ENCODE data around the gene SLC2A4RG. TPM values are rescaled to one million over a fixed set of nuclear protein-coding genes. Genes with fewer than 3 reads are reported as not detected.
A peak's percentile ranks its signal among the peaks of the same experiment; 100 is the strongest.
"Not testable (repeated sequence)": the region's sequence is repeated elsewhere in the genome, so short reads cannot be mapped to it uniquely, and the experiment has no call there.

Gene SLC2A4RG
- total and polyA plus RNA-seq, 4 donors: 5.5 to 79.1 (median 53.1) TPM

DNA sequence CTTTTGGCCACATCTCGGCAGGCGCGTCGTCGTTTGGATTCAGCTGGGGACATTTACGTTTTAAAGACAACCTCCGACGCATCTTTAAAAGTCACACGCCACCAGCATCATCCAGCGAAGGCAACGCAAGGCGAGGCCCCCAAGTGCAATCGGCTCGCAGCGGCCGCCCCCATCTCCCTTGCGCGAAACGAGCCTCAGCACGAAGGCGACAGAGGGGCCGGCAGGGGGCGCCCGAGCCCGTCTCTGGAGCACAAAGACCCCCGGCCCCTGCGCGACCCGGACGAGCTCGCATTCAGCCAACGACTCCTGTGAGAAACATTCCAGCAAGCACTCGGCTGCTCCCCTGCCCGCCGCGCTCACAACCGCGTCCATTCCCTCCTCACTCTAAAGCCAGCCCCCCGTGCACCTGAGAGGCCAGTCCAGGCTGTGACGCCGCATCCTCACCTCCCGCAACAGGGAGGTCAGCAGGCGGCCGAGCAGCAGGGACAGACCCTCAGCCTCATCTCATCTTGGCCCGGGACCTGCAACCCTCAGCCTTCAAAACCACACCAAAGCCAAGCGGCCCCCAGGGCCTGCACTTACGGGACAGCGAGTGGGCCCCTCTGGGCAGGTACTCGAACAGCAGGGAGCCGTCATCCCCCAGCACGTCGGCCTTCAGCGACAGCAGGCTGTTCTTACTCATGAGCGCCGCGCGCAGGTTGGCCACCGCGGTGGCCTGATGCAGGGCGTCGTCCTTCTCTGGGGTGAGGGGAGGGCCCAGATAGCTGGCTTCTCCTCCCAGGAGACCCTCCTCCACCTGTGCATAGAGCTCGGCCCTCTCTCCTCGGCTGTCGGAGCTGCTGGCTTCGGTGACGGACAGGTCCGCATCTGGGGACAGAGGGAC is 35.8 kb downstream of the SLC2A4RG start:
- Histone ChIP-seq H3K4me3 (ENCODE audit: low read depth, low read length) (peak overlapping the region; percentile 17), H3K9me3 (ENCODE audit: control insufficient read depth, insufficient read depth, low read length) (no peaks in the 10 kb centered on the region), H3K4me1 (ENCODE audit: control insufficient read depth, insufficient read depth, low read length) (peaks cover 20% of the 10 kb centered on the region), H3K36me3 (ENCODE audit: control insufficient read depth, insufficient read depth, low read length) (peaks cover 24% of the 10 kb centered on the region), H3K27ac (ENCODE audit: low read depth, low read length) (no peak overlapping the region), H3K27me3 (ENCODE audit: control insufficient read depth, insufficient read depth, low read length) (no peaks in the 10 kb centered on the region)
- 11% methylated on average over 59 of the region's 67 CpGs for WGBS (ENCODE audit: insufficient coverage)
- DNase-seq (ENCODE audit: low read depth in 4 of 6, low spot score in 6 of 6): peak in 5 of 6 donors; percentile 71 to 95 (median 77)

DNA sequence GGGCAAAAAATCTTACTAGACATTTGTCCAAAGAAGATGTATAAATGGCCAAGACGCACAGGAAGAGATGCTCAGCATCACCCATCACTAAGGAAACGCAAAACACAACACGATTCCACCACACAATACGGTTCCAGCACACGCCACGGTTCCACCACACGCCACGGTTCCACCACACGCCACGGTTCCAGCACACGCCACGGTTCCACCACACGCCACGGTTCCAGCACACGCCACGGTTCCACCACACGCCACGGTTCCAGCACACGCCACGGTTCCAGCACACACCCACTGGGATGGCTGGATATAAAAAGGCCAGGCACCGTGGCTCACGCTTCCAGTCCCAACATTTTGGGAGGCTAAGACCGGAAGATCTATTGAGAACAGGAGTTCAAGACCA is 37.3 kb downstream of the SLC2A4RG start:
- DNase-seq (ENCODE audit: low read depth in 4 of 6, low spot score in 6 of 6); H3K27ac ChIP-seq (ENCODE audit: low read depth, low read length); H3K9me3 ChIP-seq (ENCODE audit: control insufficient read depth, insufficient read depth, low read length); H3K27me3 ChIP-seq (ENCODE audit: control insufficient read depth, insufficient read depth, low read length); H3K4me3 ChIP-seq (ENCODE audit: low read depth, low read length): not testable (repeated sequence)
- peaks cover 13% of the 10 kb centered on the region for H3K36me3 ChIP-seq (ENCODE audit: control insufficient read depth, insufficient read depth, low read length)
- peaks cover 20% of the 10 kb centered on the region for H3K4me1 ChIP-seq (ENCODE audit: control insufficient read depth, insufficient read depth, low read length)
- 96% methylated on average over 16 of the region's 23 CpGs for WGBS (ENCODE audit: insufficient coverage)

DNA sequence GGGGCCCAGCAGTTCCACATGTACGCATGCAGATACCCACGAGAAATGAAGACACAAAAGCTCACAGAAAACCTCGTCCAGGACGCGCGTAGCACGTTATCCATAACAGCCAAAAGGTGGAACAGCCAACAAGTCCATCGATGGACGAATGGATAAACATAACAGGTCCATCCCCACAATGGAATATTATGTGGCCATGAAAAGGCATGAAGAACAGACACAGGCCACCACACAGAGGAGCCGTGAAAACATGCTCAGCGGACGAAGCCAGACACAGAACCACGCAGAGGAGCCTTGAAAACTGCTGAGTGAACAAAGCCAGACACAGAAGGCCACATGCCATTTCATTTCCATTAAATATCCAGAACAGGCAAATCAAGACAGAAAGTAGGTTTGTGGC is 38.0 kb downstream of the SLC2A4RG start:
- Histone ChIP-seq H3K9me3 (ENCODE audit: control insufficient read depth, insufficient read depth, low read length) (no peaks in the 10 kb centered on the region), H3K4me1 (ENCODE audit: control insufficient read depth, insufficient read depth, low read length) (peaks cover 20% of the 10 kb centered on the region), H3K4me3 (ENCODE audit: low read depth, low read length) (no peak overlapping the region), H3K27ac (ENCODE audit: low read depth, low read length) (no peak overlapping the region), H3K36me3 (ENCODE audit: control insufficient read depth, insufficient read depth, low read length) (peaks cover 16% of the 10 kb centered on the region), H3K27me3 (ENCODE audit: control insufficient read depth, insufficient read depth, low read length) (no peaks in the 10 kb centered on the region)
- 95% methylated on average over 3 of the region's 13 CpGs for WGBS (ENCODE audit: insufficient coverage)
- DNase-seq (ENCODE audit: low read depth in 4 of 6, low spot score in 6 of 6): no peak

DNA sequence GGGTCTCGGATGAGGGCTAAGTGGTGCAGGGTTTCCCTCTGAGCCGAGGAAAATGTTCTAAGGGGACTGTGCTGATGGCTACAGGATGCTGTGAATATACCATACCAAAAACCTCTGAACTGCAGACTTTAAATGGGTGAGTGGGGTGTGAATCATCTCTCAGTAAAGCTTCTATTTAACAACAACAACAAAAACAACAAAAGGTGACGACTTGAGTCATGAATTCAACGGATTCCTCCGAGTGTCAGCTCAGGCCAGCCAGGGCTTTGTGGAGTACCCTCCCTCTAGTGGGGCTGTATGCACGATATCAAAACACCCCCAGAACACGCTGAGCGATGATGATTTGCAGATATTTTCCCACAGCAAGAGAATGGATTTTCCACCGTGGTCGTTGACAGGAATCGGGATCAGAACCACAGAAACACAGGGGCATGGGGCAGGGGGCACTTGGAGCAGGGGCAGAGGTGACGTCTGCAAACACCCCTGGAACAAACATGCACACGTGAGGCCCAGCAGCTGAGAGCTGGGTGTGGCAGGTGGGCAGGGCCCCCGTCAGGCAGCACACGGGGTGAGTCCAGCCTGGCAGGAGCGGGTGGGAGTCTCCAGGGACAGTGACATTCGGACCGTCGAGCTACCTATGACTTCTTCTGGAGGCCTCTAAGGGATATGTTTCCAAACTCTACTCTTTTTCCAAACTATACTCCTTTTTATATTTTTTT is 38.6 kb downstream of the SLC2A4RG start:
- H3K4me3 ChIP-seq (ENCODE audit: low read depth, low read length): no peak overlapping the region
- H3K4me1 ChIP-seq (ENCODE audit: control insufficient read depth, insufficient read depth, low read length): peaks cover 20% of the 10 kb centered on the region
- DNase-seq (ENCODE audit: low read depth in 4 of 6, low spot score in 6 of 6): no peak
- peaks cover 15% of the 10 kb centered on the region for H3K36me3 ChIP-seq (ENCODE audit: control insufficient read depth, insufficient read depth, low read length)
- no peak overlapping the region for H3K27ac ChIP-seq (ENCODE audit: low read depth, low read length)
- no peaks in the 10 kb centered on the region for H3K9me3 ChIP-seq (ENCODE audit: control insufficient read depth, insufficient read depth, low read length)
- 71% methylated on average over 15 of the region's 19 CpGs for WGBS (ENCODE audit: insufficient coverage)
- H3K27me3 ChIP-seq (ENCODE audit: control insufficient read depth, insufficient read depth, low read length): no peaks in the 10 kb centered on the region

DNA sequence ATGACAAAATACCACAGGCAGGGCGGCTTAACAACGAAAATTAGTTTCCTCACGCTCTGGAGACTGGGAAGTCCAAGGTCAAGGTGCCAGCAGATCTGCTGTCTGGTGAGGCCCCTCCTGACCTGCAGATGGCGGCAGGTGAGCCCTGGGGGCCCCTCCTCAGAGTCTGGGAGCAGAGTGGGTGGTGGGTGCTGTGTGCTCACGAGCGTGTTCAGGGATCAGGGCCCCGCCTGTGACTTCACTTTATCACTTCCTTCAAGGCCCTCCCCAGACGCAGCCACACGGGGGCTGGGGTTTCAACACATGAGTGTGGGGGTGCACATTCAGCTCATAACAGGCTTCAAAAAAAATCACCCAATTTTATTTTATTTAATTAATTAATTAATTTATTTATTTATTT is 39.3 kb downstream of the SLC2A4RG start:
- Histone ChIP-seq H3K4me1 (ENCODE audit: control insufficient read depth, insufficient read depth, low read length) (peaks cover 20% of the 10 kb centered on the region), H3K4me3 (ENCODE audit: low read depth, low read length) (no peak overlapping the region), H3K27me3 (ENCODE audit: control insufficient read depth, insufficient read depth, low read length) (no peaks in the 10 kb centered on the region), H3K27ac (ENCODE audit: low read depth, low read length) (no peak overlapping the region), H3K36me3 (ENCODE audit: control insufficient read depth, insufficient read depth, low read length) (peaks cover 10% of the 10 kb centered on the region), H3K9me3 (ENCODE audit: control insufficient read depth, insufficient read depth, low read length) (no peaks in the 10 kb centered on the region)
- DNase-seq (ENCODE audit: low read depth in 4 of 6, low spot score in 6 of 6): no peak
- 87% methylated on average over 4 of the region's 9 CpGs for whole genome bisulfite sequencing (ENCODE audit: insufficient coverage)

DNA sequence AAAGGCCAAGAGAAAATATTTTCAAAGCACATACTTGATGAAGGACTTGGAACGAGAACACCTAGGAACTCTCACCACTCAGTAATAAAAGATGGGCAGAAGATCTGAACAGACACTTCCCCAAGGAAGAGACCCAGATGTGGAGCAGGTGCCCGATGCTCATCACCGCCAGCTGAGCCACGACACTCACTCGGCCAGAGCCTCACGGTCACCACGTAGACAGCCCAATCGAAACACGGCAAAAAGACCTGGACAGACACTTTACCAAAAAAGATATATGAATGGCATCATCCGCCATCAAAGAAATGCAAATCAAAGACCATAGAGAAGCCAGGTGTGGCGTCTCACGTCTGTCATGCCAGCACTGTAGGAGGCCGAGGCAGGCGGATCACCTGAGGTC is 41.6 kb downstream of the SLC2A4RG start:
- Histone ChIP-seq H3K4me3 (ENCODE audit: low read depth, low read length) (no peak overlapping the region), H3K27ac (ENCODE audit: low read depth, low read length) (no peak overlapping the region), H3K9me3 (ENCODE audit: control insufficient read depth, insufficient read depth, low read length) (no peaks in the 10 kb centered on the region), H3K4me1 (ENCODE audit: control insufficient read depth, insufficient read depth, low read length) (peaks cover 14% of the 10 kb centered on the region), H3K36me3 (ENCODE audit: control insufficient read depth, insufficient read depth, low read length) (peaks cover 7% of the 10 kb centered on the region), H3K27me3 (ENCODE audit: control insufficient read depth, insufficient read depth, low read length) (no peaks in the 10 kb centered on the region)
- no peak for DNase-seq (ENCODE audit: low read depth in 4 of 6, low spot score in 6 of 6)
- WGBS (ENCODE audit: insufficient coverage): 96% methylated on average over 14 of the region's 14 CpGs

DNA sequence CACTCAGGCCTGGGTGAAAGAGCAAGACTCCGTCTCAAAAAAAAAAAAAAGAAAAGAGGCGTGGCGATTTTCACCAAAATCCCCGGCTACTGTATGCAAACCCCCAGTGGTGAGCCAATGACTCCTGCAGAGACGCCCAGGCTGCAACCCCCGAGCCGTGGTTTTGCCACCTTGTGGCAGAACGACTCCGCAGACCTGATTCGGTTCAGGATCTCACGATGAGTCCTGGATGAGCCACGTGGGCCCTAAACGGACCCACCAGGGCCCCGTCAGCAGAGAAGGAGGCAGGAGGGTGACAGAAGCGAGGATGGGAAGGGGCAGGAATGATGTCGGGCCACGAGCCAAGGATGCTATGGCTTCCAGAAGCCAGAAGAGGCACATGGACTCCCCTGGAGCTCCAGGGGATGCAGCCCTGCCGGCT is 42.5 kb downstream of the SLC2A4RG start:
- no peak for DNase-seq (ENCODE audit: low read depth in 4 of 6, low spot score in 6 of 6)

DNA sequence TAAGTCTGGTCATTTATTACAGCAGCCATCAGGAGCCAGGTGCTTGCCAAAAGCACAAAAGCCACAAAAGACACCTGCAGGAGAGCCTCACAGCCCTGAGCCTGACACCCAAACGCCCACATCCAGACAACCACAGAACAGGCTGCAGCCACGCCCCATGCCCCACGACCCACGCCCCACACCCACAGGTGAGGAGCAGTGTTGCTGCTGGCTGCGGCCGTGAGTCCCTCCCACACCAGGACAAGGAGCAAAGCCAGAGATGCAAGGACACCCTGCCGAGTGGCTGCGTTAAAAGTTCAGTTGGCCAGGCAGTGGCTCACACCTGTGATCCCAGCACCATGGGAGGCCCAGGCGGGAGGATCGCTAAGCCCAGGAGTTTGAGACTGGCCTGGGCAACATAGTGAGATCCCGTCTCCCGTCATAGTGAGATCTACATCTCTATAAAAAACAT is 43.0 kb downstream of the SLC2A4RG start:
- Histone ChIP-seq H3K4me1 (ENCODE audit: control insufficient read depth, insufficient read depth, low read length) (peaks cover 26% of the 10 kb centered on the region), H3K36me3 (ENCODE audit: control insufficient read depth, insufficient read depth, low read length) (peaks cover 10% of the 10 kb centered on the region), H3K4me3 (ENCODE audit: low read depth, low read length) (no peak overlapping the region), H3K27me3 (ENCODE audit: control insufficient read depth, insufficient read depth, low read length) (no peaks in the 10 kb centered on the region), H3K27ac (ENCODE audit: low read depth, low read length) (no peak overlapping the region), H3K9me3 (ENCODE audit: control insufficient read depth, insufficient read depth, low read length) (no peaks in the 10 kb centered on the region)
- WGBS (ENCODE audit: insufficient coverage): 94% methylated on average over 10 of the region's 12 CpGs
- no peak for DNase-seq (ENCODE audit: low read depth in 4 of 6, low spot score in 6 of 6)

More for the DNA sequence above, 42.5 kb downstream of the SLC2A4RG start:
- 85% methylated on average over 17 of the region's 18 CpGs for WGBS (ENCODE audit: insufficient coverage)
- H3K4me1 ChIP-seq (ENCODE audit: control insufficient read depth, insufficient read depth, low read length): peaks cover 23% of the 10 kb centered on the region
- H3K27me3 ChIP-seq (ENCODE audit: control insufficient read depth, insufficient read depth, low read length): no peaks in the 10 kb centered on the region
- no peak overlapping the region for H3K4me3 ChIP-seq (ENCODE audit: low read depth, low read length)
- peaks cover 7% of the 10 kb centered on the region for H3K36me3 ChIP-seq (ENCODE audit: control insufficient read depth, insufficient read depth, low read length)
- H3K27ac ChIP-seq (ENCODE audit: low read depth, low read length): no peak overlapping the region
- no peaks in the 10 kb centered on the region for H3K9me3 ChIP-seq (ENCODE audit: control insufficient read depth, insufficient read depth, low read length)

DNA sequence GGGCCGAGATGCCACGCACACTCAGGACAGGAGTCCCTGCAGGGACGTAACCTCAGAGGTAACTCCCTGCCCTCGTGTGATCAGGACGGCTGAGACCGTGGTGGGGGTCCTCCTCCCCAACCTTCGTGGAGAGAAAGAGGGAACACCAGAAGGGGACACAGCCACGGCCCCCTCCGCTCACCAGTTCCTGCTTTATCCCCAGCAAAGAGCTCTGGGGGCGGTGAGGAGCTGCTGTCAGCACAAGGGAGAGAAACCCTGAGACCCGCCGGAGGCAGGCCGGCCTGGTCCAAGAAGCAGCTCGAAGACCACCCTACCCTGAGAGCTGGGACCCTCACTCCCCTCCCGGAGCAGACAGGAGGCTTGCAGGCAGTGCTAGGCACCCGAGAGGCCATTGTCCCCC is 44.4 kb downstream of the SLC2A4RG start:
- H3K36me3 ChIP-seq (ENCODE audit: control insufficient read depth, insufficient read depth, low read length): peaks cover 13% of the 10 kb centered on the region
- no peak overlapping the region for H3K27ac ChIP-seq (ENCODE audit: low read depth, low read length)
- H3K4me3 ChIP-seq (ENCODE audit: low read depth, low read length): no peak overlapping the region
- DNase-seq (ENCODE audit: low read depth in 4 of 6, low spot score in 6 of 6): no peak
- H3K27me3 ChIP-seq (ENCODE audit: control insufficient read depth, insufficient read depth, low read length): no peaks in the 10 kb centered on the region
- H3K4me1 ChIP-seq (ENCODE audit: control insufficient read depth, insufficient read depth, low read length): peaks cover 26% of the 10 kb centered on the region
- no peaks in the 10 kb centered on the region for H3K9me3 ChIP-seq (ENCODE audit: control insufficient read depth, insufficient read depth, low read length)
- 87% methylated on average over 15 of the region's 16 CpGs for WGBS (ENCODE audit: insufficient coverage)

Data from spinal cord (tissue), 10 donors.